ENCODE measurements around the gene ZNF609. TPM values are rescaled to one million over a fixed set of nuclear protein-coding genes. Genes with fewer than 3 reads are reported as not detected.

Gene ZNF609, protein sequence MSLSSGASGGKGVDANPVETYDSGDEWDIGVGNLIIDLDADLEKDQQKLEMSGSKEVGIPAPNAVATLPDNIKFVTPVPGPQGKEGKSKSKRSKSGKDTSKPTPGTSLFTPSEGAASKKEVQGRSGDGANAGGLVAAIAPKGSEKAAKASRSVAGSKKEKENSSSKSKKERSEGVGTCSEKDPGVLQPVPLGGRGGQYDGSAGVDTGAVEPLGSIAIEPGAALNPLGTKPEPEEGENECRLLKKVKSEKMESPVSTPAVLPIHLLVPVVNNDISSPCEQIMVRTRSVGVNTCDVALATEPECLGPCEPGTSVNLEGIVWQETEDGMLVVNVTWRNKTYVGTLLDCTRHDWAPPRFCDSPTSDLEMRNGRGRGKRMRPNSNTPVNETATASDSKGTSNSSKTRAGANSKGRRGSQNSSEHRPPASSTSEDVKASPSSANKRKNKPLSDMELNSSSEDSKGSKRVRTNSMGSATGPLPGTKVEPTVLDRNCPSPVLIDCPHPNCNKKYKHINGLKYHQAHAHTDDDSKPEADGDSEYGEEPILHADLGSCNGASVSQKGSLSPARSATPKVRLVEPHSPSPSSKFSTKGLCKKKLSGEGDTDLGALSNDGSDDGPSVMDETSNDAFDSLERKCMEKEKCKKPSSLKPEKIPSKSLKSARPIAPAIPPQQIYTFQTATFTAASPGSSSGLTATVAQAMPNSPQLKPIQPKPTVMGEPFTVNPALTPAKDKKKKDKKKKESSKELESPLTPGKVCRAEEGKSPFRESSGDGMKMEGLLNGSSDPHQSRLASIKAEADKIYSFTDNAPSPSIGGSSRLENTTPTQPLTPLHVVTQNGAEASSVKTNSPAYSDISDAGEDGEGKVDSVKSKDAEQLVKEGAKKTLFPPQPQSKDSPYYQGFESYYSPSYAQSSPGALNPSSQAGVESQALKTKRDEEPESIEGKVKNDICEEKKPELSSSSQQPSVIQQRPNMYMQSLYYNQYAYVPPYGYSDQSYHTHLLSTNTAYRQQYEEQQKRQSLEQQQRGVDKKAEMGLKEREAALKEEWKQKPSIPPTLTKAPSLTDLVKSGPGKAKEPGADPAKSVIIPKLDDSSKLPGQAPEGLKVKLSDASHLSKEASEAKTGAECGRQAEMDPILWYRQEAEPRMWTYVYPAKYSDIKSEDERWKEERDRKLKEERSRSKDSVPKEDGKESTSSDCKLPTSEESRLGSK (N-terminal part only)
- total RNA-seq, result 10 to 100 TPM; 38.3 to 53.7 (median 45.3) TPM

DNA sequence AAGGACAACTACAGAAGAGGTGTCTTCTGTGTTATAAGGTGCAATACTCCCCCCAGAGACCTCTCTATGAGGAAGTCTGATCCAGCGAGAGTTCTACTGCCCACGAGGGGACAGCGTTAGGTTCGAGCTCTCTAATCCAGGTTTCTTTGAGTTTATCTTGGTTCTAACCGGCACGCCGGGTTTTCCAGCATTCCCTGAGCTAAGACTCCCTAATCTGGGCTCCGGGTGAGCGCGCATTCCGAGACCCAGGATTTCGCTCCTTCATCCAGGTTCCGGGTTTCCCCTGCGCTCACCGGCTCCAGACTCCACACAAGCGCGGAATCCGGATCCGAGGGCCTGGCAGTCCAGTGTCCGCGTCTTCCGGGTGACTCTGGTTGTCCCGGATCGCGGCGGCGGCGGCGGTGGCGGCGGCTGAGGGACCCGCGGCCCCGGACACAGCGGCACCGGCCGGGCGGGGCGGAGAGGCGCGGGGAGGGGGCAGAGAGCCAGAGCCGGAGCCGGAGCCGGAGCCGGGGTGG lies at the start of gene ZNF609:
Gene ZNF609 (plus strand): TSS at position 373 of the 518 bp plus-strand sequence. CDS start 38,842 bp downstream, outside the sequence.
- peak; percentile 97 for DNase-seq (ENCODE audit: extremely low spot score)
- H3K27ac ChIP-seq (replicated peaks in 1 of 4), result peak within 1 kb of the TSS; percentile 93 to 96 (median 96)
- no peaks in the 10 kb centered on the region for H3K9me3 ChIP-seq
- peak within 1 kb of the TSS; percentile 84 to 99 (median 86) for H3K4me3 ChIP-seq
- WGBS, result 2% methylated on average over 15 of the region's 45 CpGs
- intact Hi-C loops (cut with DNase I), result loop anchor here (10.0 kb wide), 1 partner anchor 65 kb away; no protein-coding TSS in a partner anchor
- peaks cover 0 to 12% (median 0%) of the 10 kb centered on the region in 4 donors for H3K36me3 ChIP-seq
- TF ChIP-seq, protein P1, sequence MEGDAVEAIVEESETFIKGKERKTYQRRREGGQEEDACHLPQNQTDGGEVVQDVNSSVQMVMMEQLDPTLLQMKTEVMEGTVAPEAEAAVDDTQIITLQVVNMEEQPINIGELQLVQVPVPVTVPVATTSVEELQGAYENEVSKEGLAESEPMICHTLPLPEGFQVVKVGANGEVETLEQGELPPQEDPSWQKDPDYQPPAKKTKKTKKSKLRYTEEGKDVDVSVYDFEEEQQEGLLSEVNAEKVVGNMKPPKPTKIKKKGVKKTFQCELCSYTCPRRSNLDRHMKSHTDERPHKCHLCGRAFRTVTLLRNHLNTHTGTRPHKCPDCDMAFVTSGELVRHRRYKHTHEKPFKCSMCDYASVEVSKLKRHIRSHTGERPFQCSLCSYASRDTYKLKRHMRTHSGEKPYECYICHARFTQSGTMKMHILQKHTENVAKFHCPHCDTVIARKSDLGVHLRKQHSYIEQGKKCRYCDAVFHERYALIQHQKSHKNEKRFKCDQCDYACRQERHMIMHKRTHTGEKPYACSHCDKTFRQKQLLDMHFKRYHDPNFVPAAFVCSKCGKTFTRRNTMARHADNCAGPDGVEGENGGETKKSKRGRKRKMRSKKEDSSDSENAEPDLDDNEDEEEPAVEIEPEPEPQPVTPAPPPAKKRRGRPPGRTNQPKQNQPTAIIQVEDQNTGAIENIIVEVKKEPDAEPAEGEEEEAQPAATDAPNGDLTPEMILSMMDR (IDR thresholded peaks at IDR 0.05), result peak in 1 of 3 experiments; percentile 15
- peak; percentile 83 to 85 for TF ChIP-seq POLR2AphosphoS5 (IDR thresholded peaks at IDR 0.05)
- TF ChIP-seq POLR2A (IDR thresholded peaks at IDR 0.05; ENCODE audit: low read depth), result peak; percentile 68
- TF ChIP-seq EP300 (IDR thresholded peaks at IDR 0.05), result no peak
- no peaks in the 10 kb centered on the region for H3K27me3 ChIP-seq
- H3K4me1 ChIP-seq, result peaks cover 42 to 81% (median 76%) of the 10 kb centered on the region in 4 donors

DNA sequence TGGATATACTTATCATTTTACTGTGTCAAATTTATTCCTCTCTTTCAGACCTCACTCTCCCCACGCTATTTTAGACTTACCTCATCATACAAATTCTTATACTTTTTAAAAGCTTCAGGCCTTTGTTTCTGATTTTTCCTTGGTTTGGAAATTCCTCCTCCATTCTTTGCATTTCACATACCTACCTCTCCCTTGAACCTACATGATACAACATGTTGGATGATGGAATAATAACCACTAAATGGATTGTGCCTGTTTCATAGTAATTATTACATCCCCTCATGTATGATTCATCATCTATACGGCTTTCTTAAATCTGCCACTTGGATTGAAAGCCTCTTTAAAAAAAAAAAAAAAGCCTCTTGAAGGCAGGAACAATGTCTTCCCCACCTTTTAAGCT lies 48.2 kb upstream of the ZNF609 start:
- Histone ChIP-seq H3K4me1 (no peaks in the 10 kb centered on the region), H3K9me3 (no peaks in the 10 kb centered on the region), H3K36me3 (peaks cover 11 to 93% (median 81%) of the 10 kb centered on the region in 4 donors), H3K27ac (replicated peaks in 1 of 4) (no peak overlapping the region), H3K4me3 (no peak overlapping the region), H3K27me3 (no peaks in the 10 kb centered on the region)
- TF ChIP-seq POLR2AphosphoS5 (IDR thresholded peaks at IDR 0.05) (no peak), EP300 (IDR thresholded peaks at IDR 0.05) (no peak), POLR2A (IDR thresholded peaks at IDR 0.05; ENCODE audit: low read depth) (no peak)
- TF ChIP-seq, protein P1 (IDR thresholded peaks at IDR 0.05), result no peak
- intact Hi-C loops (cut with DNase I), result no loop called here
- no peak for DNase-seq (ENCODE audit: extremely low spot score)
- whole genome bisulfite sequencing, result 83% methylated on average over 2 of the region's 2 CpGs

DNA sequence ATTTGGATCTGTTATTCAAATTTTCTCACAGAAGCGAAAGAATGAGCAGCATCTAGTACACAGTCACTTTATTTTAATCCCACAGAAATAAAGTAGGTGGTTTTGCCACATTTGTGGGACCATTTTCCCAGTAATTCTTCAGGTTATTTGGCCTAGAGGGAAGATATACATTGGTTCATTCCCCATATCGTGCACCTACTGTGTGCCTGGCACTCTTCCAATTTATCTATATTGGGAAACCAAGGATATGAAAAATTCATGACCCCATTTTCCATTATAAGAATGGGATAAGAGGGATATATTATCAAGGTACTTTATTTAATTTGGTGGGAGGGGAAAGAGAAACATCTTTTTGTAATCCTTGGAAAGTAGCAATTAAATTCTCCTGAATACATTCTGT lies 37.7 kb upstream of the ZNF609 start:
- no peak for TF ChIP-seq POLR2A (IDR thresholded peaks at IDR 0.05; ENCODE audit: low read depth)
- WGBS, result 84% methylated on average over 2 of the region's 2 CpGs
- Histone ChIP-seq H3K36me3 (peaks cover 38 to 96% (median 86%) of the 10 kb centered on the region in 4 donors), H3K27ac (replicated peaks in 1 of 4) (no peak overlapping the region), H3K4me1 (peaks cover 0 to 10% (median 4%) of the 10 kb centered on the region in 4 donors), H3K9me3 (no peaks in the 10 kb centered on the region), H3K4me3 (no peak overlapping the region), H3K27me3 (no peaks in the 10 kb centered on the region)
- no peak for DNase-seq (ENCODE audit: extremely low spot score)
- intact Hi-C loops (cut with DNase I), result no loop called here

DNA sequence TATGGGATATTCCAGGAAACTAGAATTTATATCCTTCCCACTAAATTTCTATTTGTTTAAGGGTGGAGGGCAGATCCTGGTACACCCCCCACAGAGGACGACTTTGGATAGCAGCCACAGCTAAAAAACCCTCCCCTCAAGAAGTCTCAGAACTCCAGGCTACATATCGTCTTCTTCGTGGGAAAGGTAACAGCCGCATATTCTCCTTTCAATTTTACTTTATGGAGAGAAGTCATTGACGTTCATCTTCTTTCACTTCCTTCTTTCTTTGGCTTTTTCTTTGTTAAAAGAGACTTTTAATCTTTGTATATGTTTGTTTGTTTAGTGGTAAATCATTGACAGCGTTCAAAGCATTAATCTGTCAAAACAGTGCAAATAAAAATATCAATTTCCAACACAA lies 36.4 kb upstream of the ZNF609 start:
- Histone ChIP-seq H3K27ac (replicated peaks in 1 of 4) (no peak overlapping the region), H3K4me3 (no peak overlapping the region), H3K4me1 (peaks cover 0 to 10% (median 4%) of the 10 kb centered on the region in 4 donors), H3K9me3 (no peaks in the 10 kb centered on the region), H3K27me3 (no peaks in the 10 kb centered on the region), H3K36me3 (peaks cover 25 to 90% (median 79%) of the 10 kb centered on the region in 4 donors)
- DNase-seq (ENCODE audit: extremely low spot score), result no peak
- 77% methylated on average over 6 of the region's 6 CpGs for WGBS
- TF ChIP-seq EP300 (IDR thresholded peaks at IDR 0.05), result no peak
- TF ChIP-seq POLR2A (IDR thresholded peaks at IDR 0.05; ENCODE audit: low read depth), result no peak
- TF ChIP-seq, protein P1 (IDR thresholded peaks at IDR 0.05), result no peak
- TF ChIP-seq POLR2AphosphoS5 (IDR thresholded peaks at IDR 0.05), result no peak
- intact Hi-C loops (cut with DNase I), result loop anchor here (2.0 kb wide), 1 partner anchor 261 kb away; no protein-coding TSS in a partner anchor
